Coronary artery (tissue), 2 donors: ENCODE results near the gene ARID1B.

Experiments used
- DNase-seq: peaks from one replicate; pipeline ENCODE4 v3.0.0-alpha.2; 2017; ENCODE audit warnings: low spot score
- H3K27ac ChIP-seq, 2 donors: fragments of 200-600 bp; sonication (generic); one replicate each; pipeline ENCODE4 v1.5.1; 2016 to 2019
- H3K4me3 ChIP-seq: fragments of 200-600 bp; sonication (generic); 2 replicates; pipeline ENCODE4 v1.5.1; 2016; ENCODE audit warnings: mild to moderate bottlenecking, moderate library complexity
- TF ChIP-seq, protein P1 (sequence below): fragments of 200-600 bp; sonication (generic); IDR thresholded peaks from one replicate; pipeline ENCODE4 v1.5.1; 2019; ENCODE audit warnings: antibody characterized with exemption

The ARID1B gene

GRCh38 chr6:157198425-157199279, 421.5 kb downstream of the ARID1B start:
- Histone ChIP-seq H3K27ac (peak overlapping the region; percentile 84 to 90), H3K4me3 (peak overlapping the region; percentile 52)
- DNase-seq, result peak; percentile 90
- TF ChIP-seq, protein P1, sequence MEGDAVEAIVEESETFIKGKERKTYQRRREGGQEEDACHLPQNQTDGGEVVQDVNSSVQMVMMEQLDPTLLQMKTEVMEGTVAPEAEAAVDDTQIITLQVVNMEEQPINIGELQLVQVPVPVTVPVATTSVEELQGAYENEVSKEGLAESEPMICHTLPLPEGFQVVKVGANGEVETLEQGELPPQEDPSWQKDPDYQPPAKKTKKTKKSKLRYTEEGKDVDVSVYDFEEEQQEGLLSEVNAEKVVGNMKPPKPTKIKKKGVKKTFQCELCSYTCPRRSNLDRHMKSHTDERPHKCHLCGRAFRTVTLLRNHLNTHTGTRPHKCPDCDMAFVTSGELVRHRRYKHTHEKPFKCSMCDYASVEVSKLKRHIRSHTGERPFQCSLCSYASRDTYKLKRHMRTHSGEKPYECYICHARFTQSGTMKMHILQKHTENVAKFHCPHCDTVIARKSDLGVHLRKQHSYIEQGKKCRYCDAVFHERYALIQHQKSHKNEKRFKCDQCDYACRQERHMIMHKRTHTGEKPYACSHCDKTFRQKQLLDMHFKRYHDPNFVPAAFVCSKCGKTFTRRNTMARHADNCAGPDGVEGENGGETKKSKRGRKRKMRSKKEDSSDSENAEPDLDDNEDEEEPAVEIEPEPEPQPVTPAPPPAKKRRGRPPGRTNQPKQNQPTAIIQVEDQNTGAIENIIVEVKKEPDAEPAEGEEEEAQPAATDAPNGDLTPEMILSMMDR, result no peak

DNA sequence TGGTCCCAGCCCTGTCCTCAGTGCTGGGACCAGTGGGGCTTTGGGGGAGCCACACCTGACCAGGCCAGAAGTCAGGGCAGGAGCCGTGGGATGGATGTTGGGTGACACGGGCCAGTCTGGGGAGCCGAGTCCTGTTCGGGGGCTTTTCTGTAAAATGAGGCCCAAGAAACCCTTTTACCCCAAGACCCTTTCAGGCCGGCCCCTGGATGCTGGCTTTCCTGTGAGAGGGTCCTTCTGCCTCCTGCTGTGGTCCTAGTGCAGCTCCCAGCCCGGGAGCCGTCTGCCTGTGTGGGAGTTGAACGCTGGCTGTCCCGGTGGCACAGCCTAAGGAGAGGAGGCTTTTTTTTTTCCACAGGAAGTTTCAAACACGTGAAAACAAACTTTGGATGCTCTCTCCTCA, 422.9 kb downstream of the ARID1B start:
- Histone ChIP-seq H3K4me3 (no peak overlapping the region), H3K27ac (peak overlapping the region in 1 of 2 donors; percentile 46)
- no peak for DNase-seq
- TF ChIP-seq, protein P1, result no peak

GRCh38 chr6:157200611-157201010, 423.4 kb downstream of the ARID1B start:
- Histone ChIP-seq H3K4me3 (no peak overlapping the region), H3K27ac (no peak overlapping the region)
- no peak for DNase-seq
- TF ChIP-seq, protein P1, result no peak

- no peak for DNase-seq
- TF ChIP-seq, protein P1, result no peak
- H3K4me3 ChIP-seq, result no peak overlapping the region
- H3K27ac ChIP-seq, result no peak overlapping the region
Observed at GRCh38 chr6:157201083-157201482, 423.9 kb downstream of the ARID1B start.

GRCh38 chr6:157203312-157203744, 426.1 kb downstream of the ARID1B start:
- Histone ChIP-seq H3K4me3 (no peak overlapping the region), H3K27ac (no peak overlapping the region)
- DNase-seq, result no peak
- TF ChIP-seq, protein P1, result no peak

DNA sequence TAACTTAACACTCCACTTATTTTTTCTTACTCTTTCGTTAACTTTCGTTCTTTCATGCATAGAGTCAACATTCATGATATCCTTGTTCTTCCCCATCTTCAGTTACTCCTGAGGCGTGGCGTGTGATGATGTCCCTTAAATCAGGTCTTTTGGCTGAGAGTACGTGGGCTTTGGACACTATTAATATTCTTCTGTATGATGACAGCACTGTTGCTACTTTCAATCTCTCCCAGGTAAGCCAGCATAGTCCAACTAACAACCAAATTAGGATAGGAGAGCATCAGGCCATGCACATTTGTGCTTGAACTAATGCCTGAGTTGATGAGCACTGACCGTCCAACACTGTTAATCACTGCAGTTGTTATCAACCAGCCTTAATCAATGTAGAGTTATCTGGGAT, 426.6 kb downstream of the ARID1B start:
- Histone ChIP-seq H3K4me3 (no peak overlapping the region), H3K27ac (no peak overlapping the region)
- DNase-seq, result no peak
- TF ChIP-seq, protein P1, result no peak
